Epithelial cell of esophagus (primary cell): Measurements from ENCODE around the gene SLC41A3.

Experiments used
- DNase-seq: peaks from one replicate; pipeline ENCODE4 v3.0.0; 2010; ENCODE audit warnings: low read depth
- H3K4me3 ChIP-seq: 2 replicates; pipeline ENCODE4 v1.5.1; 2011; ENCODE audit warnings: mild to moderate bottlenecking, low read length, control low read depth
- TF ChIP-seq, protein P1 (sequence below): IDR thresholded peaks from 2 replicates; pipeline ENCODE4 v1.5.1; 2011; ENCODE audit warnings: low read depth, mild to moderate bottlenecking, low read length, control low read depth, inconsistent platforms; ENCODE audit not compliant: insufficient read depth; ENCODE audit errors: missing control alignments

The SLC41A3 gene

DNA sequence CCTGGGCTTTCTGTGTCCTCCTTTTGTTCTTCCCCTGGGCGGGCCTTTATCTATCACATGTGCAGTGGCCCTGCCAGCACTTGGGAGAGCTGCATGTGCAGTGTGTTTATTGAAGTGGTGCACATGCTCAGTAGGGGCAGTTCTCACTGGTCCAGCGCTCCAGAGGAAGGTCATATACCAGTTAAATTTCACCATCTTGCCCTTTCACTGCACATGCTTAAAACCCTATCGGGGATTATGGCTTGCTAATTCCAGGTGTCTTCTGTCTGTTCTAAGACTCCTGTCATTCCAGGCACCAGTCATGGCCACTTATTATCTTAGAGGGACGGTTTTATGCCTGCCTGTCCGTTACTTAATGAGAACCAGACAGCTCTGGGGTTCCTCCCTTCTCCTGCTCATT is 62.7 kb downstream of the SLC41A3 start:
- TF ChIP-seq, protein P1, sequence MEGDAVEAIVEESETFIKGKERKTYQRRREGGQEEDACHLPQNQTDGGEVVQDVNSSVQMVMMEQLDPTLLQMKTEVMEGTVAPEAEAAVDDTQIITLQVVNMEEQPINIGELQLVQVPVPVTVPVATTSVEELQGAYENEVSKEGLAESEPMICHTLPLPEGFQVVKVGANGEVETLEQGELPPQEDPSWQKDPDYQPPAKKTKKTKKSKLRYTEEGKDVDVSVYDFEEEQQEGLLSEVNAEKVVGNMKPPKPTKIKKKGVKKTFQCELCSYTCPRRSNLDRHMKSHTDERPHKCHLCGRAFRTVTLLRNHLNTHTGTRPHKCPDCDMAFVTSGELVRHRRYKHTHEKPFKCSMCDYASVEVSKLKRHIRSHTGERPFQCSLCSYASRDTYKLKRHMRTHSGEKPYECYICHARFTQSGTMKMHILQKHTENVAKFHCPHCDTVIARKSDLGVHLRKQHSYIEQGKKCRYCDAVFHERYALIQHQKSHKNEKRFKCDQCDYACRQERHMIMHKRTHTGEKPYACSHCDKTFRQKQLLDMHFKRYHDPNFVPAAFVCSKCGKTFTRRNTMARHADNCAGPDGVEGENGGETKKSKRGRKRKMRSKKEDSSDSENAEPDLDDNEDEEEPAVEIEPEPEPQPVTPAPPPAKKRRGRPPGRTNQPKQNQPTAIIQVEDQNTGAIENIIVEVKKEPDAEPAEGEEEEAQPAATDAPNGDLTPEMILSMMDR = no peak
- H3K4me3 ChIP-seq = no peak overlapping the region
- DNase-seq = no peak

DNA sequence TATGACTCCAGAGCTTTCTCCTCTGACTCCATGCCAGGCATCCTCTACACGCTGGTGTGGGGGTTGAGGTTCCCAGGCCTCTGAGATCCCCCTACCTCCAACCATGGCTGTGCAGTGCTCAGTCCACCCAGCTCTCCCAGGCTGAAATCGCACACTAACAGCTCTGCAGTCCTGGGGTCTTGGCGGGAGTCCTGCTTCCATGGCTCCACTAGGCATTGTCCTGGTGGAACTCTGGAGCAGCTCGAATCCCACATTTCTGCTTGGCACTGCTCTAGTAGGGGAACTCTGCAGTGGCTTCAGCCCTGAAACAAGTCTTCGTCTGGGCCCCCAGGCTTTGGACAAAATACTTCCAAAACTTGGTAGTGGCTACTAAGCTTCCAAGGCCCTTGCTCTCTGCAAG is 64.2 kb downstream of the SLC41A3 start:
- TF ChIP-seq, protein P1 = no peak
- DNase-seq = no peak
- no peak overlapping the region for H3K4me3 ChIP-seq

DNA sequence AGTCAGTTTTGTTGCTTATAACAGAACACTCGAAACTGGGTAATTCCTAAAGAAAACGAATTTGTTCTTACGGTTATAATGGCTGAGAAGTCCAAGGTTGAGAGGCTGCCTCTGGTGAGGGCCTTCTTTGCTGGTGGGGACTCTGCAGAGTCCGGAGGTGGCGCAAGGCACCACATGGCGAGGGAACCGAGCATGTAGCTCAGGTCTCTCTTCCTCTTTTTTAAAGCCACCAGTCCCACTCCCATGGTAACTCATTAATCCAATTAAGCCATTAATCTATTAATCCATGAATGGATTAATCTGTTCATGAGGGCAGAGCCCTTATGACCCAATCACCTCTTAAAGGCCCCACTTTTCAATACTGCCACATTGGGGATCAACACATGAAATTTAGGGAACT is 64.9 kb downstream of the SLC41A3 start:
- no peak overlapping the region for H3K4me3 ChIP-seq

DNA sequence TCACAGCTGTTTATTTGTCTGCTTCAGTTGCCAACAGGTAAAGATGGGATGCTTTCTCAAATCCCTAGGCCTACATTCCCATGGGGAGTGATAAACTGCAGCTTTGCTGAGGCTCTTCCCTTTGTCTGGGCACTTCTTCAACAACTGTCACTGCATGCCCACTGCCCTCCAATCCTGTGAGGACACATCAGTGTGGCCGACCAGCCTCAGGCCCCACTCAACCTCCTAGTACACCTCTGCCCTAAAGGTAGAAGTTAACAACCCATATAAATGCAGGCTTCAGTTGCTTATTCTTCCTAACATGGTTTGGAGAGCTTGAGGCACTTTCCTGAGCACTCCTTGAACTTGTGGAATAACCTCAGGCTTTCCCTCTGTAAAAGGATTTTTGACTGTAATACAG is 65.4 kb downstream of the SLC41A3 start:
- no peak for DNase-seq
- H3K4me3 ChIP-seq = no peak overlapping the region
- TF ChIP-seq, protein P1 = no peak

More for the DNA sequence above, 64.9 kb downstream of the SLC41A3 start:
- TF ChIP-seq, protein P1 = no peak
- no peak for DNase-seq

DNA sequence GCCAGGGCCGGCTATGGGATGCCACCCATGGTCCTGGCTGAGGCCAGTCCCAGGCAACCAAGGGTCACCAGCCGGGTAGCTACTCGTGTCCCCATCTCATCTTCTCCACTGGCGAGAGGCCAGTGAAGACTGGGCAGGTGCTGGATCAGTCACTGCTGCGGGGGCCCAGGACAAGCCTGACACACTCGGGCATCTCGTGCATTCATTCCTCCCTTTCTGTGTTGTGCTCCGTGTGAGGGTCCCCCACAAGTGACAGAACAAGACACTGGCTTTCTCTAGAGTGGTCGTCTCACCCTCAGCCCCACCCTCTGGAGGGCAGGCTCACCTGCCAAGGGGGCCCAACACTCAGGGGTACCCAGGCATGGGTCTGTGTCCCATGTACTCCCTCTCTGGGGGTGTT is 66.6 kb downstream of the SLC41A3 start:
- DNase-seq = no peak
- TF ChIP-seq, protein P1 = no peak
- H3K4me3 ChIP-seq = no peak overlapping the region

DNA sequence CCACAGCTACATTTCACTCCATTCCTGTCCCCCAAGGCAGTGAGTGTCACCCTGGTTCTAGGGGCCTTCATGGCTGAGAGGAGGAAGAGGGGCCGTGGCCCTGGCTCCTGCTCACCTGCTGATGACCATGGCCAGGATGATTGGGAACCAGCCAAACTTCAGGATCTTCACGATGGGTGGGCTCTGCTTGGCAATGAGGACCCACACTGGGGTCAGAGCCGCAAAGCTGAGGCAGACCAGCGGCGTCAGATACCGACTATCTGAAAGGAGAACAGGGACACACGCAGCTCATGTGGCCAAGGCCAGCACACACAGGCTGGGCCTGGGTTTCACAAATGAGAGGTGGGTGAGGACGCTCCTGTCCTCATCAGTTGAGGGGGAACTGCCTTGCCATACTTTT is 67.3 kb downstream of the SLC41A3 start:
- TF ChIP-seq, protein P1 = no peak
- H3K4me3 ChIP-seq = no peak overlapping the region
- no peak for DNase-seq

DNA sequence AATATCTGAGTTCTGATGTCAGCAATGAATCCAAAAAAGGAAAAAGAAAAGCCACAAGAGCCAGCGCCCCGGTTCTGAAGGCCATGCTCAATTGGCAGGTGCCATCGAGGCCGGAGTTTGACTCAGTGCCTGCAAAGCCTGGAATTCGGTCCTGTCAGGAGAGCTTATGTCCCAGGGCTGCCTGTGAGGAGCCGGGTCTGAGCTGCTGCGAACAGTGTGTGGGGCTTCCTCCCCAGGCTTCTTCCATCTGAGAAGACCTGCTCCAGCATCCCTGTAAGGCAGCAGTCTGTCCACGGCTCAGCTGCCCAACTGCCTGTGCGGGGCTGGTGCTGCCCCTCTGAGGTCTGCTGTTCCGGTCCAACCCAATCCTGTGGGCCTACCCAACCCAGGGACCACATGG is 68.8 kb downstream of the SLC41A3 start:
- TF ChIP-seq, protein P1 = no peak

More for the DNA sequence above, 68.8 kb downstream of the SLC41A3 start:
- DNase-seq = no peak
- H3K4me3 ChIP-seq = no peak overlapping the region
